Activated naive CD8-positive, alpha-beta T cell (primary cell): ENCODE results near the gene EHD1.
A peak's percentile ranks its signal among the peaks of the same experiment; 100 is the strongest.

Experiments
- H3K27ac Mint-ChIP-seq: one replicate; pipeline ENCODE4 v1.8.0; 2021; ENCODE audit warnings: mixed read lengths
- H3K27me3 Mint-ChIP-seq: one replicate; pipeline ENCODE4 v1.8.0; 2021; ENCODE audit warnings: mixed read lengths
- H3K36me3 Mint-ChIP-seq: one replicate; pipeline ENCODE4 v1.8.0; 2021; ENCODE audit warnings: mixed read lengths
- H3K4me1 Mint-ChIP-seq: one replicate; pipeline ENCODE4 v1.8.0; 2021; ENCODE audit warnings: low read depth, mixed read lengths
- H3K4me3 Mint-ChIP-seq: one replicate; pipeline ENCODE4 v1.8.0; 2021; ENCODE audit warnings: mild to moderate bottlenecking, mixed read lengths
- H3K9me3 Mint-ChIP-seq: one replicate; pipeline ENCODE4 v1.8.0; 2021; ENCODE audit warnings: low read depth, mixed read lengths

Gene EHD1

DNA sequence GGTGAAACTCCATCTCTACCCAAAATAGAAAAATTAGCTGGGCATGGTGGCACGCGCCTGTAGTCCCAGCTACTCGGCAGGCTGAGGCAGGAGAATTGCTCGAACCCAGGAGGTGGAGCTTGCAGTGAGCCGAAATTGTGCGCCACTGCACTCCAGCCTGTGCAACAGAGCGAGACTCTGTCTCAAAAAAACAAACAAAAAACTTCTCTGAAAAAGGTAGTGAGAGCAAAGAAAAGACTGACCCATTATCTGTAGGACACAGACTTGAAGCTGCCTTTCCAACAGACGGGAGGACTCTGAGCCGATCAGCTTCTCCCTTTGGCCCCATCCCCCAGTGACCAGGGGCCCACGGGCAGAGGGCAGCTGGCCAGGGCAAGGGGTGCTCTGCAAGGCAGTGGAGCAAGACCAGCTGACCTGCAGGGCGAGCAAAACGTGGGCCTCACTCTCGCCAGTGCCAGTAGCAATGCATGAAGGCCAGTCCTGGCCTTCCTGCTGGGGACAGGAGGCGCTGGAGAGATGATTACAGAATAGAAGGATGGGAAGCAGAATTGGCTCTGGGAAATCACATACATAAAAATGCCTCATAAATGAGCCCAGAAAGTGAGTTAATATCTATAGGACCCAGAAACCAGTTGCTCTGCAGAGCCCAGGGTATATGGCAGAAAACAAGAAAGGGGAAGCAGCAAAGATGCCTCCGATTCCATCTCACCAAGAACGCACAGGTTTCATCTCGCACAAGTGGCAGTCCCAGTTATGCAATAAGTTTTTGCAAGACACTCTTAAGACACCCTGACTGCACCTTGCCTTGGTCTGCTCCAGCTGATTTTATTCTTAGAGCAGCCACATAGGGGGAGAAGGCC lies 2.8 kb downstream of the EHD1 start:
- Mint-ChIP-seq H3K4me1 (peaks cover 75% of the 10 kb centered on the region), H3K27ac (peak overlapping the region; percentile 93), H3K36me3 (peaks cover 3% of the 10 kb centered on the region), H3K9me3 (no peaks in the 10 kb centered on the region), H3K27me3 (no peaks in the 10 kb centered on the region), H3K4me3 (peak overlapping the region; percentile 97)

DNA sequence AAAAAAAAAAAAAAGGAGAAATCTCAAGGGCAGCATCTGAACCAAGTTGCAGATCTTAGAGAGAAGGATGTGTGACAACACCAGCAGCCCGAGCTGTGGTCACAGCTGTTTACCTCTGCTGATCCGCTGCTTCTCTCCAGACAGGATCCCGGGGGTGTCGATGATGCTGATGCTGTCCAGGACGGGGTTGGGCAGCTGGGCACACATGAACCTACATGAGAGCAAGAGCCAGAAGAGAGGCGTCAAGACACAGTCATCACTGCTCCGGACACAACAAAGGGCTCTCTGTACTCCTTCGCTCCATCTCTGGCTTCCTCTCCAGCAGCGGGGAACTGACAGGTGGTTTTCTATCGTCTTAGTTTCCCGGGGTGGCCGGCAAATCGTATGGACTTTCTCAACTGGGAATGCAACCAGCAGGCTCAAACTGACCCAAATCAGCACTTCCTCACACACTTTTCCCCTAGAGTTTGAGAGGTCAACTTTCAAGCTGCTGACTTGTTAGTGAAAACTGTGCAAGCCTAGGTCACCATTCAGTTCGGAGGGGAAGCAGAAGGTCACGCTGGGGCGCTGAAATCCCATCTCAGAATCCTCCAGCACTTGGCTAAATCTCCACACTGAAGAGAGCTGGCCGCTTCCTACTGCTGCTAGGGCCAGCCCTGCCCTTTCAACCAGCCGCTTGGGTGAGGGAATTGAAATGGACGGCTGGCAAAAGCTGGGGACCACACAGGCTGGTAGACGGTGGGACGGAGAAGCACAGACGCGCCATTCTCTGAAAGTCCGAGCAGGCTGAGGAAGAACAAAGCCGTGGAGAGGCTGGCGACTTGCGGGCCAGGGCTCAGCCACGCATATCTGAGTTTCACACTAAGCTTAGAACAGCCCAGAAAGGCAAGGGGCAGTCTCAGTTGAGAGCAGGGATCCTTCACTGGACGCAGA lies 3.8 kb downstream of the EHD1 start:
- Mint-ChIP-seq H3K9me3 (no peaks in the 10 kb centered on the region), H3K4me1 (peaks cover 73% of the 10 kb centered on the region), H3K27ac (peak overlapping the region; percentile 93), H3K27me3 (no peaks in the 10 kb centered on the region), H3K4me3 (peak overlapping the region; percentile 97), H3K36me3 (peaks cover 3% of the 10 kb centered on the region)

DNA sequence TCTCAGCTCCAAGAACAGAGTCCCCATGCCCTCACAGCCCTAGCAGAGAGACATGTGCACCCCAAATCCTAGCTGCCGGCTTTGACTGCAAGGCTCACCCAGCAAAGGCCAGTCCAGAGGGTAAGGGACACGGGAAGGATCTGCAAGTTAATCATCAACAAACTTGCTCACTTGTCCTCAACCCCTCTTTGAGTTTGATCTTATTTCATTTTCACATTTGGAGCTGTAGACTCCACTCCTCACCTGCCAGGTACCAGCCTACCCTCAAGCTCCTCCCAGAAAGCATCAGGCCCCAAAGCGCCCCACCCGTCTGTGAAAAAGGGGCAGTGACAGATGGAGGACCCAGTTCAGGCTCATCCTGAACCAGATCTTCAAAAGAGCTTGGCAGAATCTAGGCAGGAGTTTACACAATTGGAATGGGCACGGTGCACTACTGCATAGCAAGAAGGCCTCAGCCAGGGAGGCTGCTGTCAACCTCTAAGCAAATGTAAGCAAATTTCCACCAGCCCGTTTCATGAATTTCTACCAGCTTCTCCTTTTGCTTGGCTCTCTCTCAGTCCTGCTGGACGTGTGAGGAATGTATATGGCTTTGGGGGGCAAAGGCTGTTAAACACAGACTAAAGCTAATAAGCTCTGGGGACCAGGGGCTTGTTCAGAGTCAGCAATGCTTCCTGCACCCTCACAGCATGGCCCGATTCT lies 5.5 kb downstream of the EHD1 start:
- Mint-ChIP-seq H3K27ac (peak overlapping the region; percentile 91), H3K36me3 (peaks cover 8% of the 10 kb centered on the region), H3K27me3 (no peaks in the 10 kb centered on the region), H3K4me3 (peak overlapping the region; percentile 48), H3K4me1 (peaks cover 82% of the 10 kb centered on the region), H3K9me3 (no peaks in the 10 kb centered on the region)

DNA sequence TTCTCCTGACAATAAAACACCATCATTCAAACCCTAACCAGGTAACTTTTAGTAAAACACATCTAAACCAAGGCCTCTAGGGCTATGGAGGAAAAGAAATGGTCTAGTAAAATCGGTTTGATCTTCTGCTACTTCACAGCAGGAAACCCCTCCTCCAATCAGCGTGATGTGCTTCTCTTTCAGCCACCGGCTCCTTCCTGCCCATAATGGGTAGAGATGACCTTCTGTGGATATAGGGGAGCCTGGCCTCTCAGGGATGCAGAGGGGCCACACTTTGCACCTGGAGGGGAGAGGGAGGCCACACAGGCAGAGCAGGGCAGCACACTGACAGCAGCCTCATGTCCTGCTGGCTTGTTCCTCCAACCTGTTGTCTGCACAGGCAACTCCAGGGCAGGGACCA lies 6.9 kb downstream of the EHD1 start:
- peak overlapping the region; percentile 76 for H3K4me3 Mint-ChIP-seq
- peaks cover 84% of the 10 kb centered on the region for H3K4me1 Mint-ChIP-seq
- no peaks in the 10 kb centered on the region for H3K27me3 Mint-ChIP-seq
- H3K36me3 Mint-ChIP-seq: peaks cover 11% of the 10 kb centered on the region
- H3K27ac Mint-ChIP-seq: peak overlapping the region; percentile 91
- no peaks in the 10 kb centered on the region for H3K9me3 Mint-ChIP-seq

DNA sequence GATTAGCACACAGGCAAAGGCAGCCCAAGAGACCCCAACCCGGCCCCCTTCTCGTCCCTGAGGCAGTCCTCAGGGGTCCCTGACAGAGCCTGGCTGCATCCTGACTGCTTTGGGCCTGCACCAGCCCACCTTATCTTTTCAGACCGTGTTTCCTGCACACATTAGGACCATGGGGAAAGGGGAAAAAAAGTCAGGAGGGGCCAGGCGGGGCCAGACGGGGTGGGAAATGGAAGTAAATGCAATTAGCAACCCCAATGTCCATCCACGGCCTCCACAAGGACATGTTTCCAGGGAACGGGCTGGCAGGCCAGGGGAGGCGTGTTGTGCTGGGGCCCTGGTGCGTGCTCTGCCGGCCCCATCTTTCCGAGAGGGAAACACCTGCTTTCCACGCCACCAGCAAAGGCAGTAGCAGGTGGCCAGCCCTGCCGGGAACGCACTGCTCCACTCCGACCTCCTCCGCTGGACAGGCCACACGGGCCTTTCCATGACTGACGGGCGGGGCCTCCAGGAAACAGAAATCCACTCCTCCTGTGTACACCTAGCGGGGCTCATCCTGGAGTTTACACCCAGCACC lies 7.4 kb downstream of the EHD1 start:
- H3K4me1 Mint-ChIP-seq: peaks cover 84% of the 10 kb centered on the region

DNA sequence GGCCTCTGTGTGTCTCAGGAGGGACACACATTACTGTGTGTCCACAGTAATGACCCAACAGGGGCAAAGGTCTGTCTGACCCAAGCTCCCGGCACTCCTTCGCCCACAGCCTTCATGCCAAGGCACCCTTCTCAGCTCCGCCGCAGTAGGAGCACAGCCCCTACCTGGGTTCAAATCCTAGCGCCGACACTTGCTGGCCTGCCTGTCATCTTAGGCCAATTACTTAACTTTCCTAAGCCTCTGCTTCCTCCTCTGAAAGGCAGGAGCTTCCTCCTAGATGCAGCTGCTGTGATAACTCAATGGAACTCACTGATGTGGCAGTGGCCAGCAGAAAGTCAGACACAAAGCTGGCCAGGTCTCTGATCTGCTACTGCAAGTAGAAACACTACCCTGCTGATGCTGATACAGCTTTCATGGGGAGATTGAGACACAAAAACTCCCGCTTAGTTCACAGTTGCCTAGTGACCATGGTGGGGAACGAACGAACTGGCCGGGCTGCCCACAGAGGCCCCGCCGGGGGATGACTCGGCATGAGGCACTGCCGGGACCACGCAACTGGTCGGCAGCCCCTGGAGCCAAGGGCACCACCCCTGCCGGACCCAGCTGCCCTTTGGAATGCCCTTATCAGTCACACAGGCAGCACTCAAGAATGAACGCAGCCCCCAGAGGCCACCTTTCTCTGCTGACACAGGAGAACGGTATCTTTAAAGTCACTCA lies 8.1 kb downstream of the EHD1 start:
- Mint-ChIP-seq H3K27me3 (no peaks in the 10 kb centered on the region), H3K4me1 (peaks cover 84% of the 10 kb centered on the region), H3K4me3 (peak overlapping the region; percentile 68), H3K36me3 (peaks cover 14% of the 10 kb centered on the region), H3K27ac (peak overlapping the region; percentile 92), H3K9me3 (no peaks in the 10 kb centered on the region)

More for the DNA sequence above, 7.4 kb downstream of the EHD1 start:
- H3K27ac Mint-ChIP-seq: peak overlapping the region; percentile 92
- H3K4me3 Mint-ChIP-seq: peak overlapping the region; percentile 76
- no peaks in the 10 kb centered on the region for H3K27me3 Mint-ChIP-seq
- H3K9me3 Mint-ChIP-seq: no peaks in the 10 kb centered on the region
- H3K36me3 Mint-ChIP-seq: peaks cover 10% of the 10 kb centered on the region

DNA sequence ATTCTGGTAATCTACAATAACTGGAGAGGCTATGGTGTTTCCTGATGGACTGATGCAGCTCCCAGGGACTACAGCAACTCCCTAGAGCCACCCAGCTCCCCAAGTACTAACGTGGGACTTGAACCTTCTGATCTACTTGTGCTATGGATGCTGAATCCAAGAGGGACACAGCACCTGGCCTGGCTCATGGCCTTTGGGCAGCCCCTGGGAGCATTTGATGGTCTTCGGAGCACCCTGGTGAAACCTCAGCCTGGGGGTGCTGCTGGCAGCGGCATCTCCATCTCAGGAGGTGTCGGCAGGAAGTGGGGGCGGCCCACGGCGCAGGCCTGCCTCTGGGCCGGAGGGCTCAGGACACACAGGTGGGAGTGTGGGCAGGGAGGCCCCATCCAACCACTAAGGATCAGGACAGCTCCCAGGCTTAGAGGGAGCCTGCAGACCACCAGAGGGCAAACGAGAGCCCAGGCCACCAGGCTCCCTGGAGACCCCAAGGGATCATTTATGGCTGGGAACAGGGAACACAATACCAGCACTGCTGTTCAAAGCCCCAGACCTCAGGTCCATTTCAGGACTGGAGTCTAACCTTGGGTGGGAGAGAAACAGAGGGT lies 8.7 kb downstream of the EHD1 start:
- Mint-ChIP-seq H3K9me3 (no peaks in the 10 kb centered on the region), H3K36me3 (peaks cover 14% of the 10 kb centered on the region), H3K4me1 (peaks cover 84% of the 10 kb centered on the region), H3K4me3 (peak overlapping the region; percentile 68), H3K27me3 (no peaks in the 10 kb centered on the region), H3K27ac (peak overlapping the region; percentile 92)

DNA sequence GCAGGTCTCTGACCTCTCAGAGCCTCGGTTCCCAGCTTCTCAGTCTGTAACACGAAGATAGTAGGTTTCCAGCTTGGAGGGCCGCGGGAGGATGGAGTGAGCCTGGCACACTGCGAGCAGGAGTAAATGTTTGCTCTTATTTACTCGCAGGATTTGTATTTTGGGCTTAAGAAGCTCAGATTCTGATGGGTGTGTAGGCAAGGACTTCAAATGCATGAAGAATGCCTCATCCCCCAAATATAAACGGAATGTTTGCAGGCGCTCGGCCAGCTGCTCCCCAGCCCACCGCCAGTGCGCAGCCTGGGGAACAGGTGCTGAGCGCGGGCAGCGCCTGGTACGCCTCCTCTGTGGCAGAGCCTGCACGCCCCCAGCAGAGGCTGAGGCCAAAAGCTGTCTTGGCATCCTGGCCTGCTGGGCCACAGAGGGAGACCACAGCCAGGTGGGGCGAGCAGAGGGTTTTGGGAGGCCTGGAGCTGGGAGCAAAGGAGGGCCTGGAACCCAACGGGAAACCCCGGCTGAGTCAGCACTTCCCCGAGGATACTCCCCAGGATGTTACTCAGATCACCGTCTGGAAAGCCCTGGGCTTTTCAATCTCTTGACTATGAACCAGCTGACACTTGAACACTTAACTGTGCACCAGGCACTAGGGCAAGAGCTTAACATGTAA lies 9.4 kb downstream of the EHD1 start:
- peak overlapping the region; percentile 78 for H3K4me3 Mint-ChIP-seq
- H3K36me3 Mint-ChIP-seq: peaks cover 14% of the 10 kb centered on the region

DNA sequence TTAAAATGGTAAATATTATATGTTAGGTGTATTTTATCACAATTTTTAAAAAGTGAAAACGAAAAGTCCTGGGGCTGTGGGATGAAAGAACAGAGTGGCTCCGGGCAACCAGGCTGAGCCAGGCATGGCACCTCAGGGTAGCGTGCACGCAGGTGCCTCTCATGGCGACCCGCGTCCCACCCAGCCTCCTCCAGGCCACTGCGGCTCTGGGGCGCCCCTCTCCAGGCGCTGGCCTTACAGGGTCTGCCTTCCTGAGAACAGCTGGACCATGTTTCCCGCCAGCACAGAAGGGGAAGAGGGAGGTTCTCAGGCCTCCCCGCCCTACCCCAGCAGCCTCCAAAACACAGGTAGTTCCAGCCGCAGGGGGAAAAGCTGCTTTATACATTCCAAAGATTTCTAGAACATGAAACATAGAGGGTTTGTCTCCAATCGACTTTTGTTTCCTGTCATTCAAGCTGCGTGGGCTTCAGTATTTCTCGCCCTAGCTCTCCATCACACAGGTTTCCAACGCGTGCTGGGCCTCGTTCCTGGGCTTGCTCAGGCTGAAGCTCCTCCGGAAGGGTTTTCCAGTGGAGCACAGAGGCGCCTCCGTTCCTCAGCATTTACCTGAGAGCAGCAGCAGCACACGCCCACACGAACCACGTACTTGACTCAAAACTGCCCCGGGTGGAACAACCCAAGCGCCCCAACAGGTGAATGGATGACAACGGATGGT lies 10.5 kb downstream of the EHD1 start:
- Mint-ChIP-seq H3K27me3 (no peaks in the 10 kb centered on the region), H3K27ac (peak overlapping the region; percentile 92), H3K36me3 (peaks cover 14% of the 10 kb centered on the region), H3K4me3 (peak overlapping the region; percentile 78), H3K9me3 (no peaks in the 10 kb centered on the region), H3K4me1 (peaks cover 86% of the 10 kb centered on the region)

More for the DNA sequence above, 9.4 kb downstream of the EHD1 start:
- Mint-ChIP-seq H3K4me1 (peaks cover 84% of the 10 kb centered on the region), H3K9me3 (no peaks in the 10 kb centered on the region), H3K27ac (peak overlapping the region; percentile 92), H3K27me3 (no peaks in the 10 kb centered on the region)

DNA sequence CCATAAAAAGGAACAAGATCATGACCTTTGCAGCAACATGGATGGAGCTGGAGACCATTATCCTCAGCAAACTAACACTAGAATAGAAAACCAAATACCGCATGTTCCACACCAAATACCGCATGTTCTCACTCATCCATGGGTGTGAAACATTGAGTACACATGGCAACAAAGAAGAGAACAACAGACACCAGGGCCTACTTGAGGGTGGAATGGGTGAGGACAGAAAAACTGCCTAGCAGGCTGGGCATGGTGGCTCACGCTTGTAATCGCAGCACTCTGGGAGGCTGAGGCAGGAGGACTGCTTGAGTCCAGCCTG lies 12.3 kb downstream of the EHD1 start:
- H3K4me1 Mint-ChIP-seq: peaks cover 87% of the 10 kb centered on the region
- peaks cover 14% of the 10 kb centered on the region for H3K36me3 Mint-ChIP-seq
- peak overlapping the region; percentile 94 for H3K27ac Mint-ChIP-seq
- no peaks in the 10 kb centered on the region for H3K27me3 Mint-ChIP-seq
- no peaks in the 10 kb centered on the region for H3K9me3 Mint-ChIP-seq
- peak overlapping the region; percentile 73 for H3K4me3 Mint-ChIP-seq

DNA sequence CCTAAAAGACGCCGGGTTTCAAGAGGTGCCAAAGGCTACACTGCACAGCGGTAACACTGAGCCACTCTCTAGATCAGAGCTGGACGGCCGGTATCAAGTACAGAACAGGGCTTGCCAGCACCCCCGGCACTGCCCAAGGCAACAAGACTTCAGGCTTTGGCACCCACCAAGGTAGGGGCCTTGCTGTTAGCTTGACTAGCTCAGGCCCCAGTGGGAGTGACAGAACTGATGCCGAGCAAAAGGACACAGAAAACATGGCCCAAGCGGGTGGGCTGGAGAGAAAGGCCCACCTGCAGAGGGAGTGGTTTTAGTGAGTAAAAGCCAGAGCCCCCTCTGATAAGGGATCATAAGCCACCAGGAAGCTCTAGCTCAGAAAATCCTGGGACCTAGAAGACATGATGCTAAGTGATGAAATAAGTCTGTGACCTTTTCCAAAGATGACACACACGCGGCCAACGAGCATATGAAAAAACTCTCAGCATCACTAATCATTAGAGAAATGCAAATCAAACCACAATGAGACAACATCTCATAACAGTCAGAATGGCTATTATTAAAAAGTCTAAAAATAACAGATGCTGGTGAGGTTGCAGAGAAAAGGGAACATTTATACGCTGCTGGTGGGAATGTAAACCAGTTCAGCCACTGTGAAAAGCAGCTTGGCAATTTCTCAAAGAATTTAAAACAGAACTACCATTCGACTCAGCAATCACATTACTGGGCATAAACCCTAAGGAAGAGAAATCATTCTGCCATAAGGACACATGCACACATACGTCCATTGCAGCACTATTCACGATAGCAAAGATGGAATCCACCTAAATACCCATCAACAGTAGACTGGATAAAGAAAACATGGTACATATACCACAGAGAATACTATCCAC lies 12.9 kb downstream of the EHD1 start:
- Mint-ChIP-seq H3K4me1 (peaks cover 89% of the 10 kb centered on the region), H3K9me3 (no peaks in the 10 kb centered on the region), H3K27me3 (no peaks in the 10 kb centered on the region), H3K4me3 (peak overlapping the region; percentile 73), H3K36me3 (peaks cover 14% of the 10 kb centered on the region), H3K27ac (peak overlapping the region; percentile 94)
